Gastroesophageal sphincter (tissue), 3 donors: ENCODE data around the gene PDE5A.

ENCODE experiments used
- EP300 ChIP-seq: sonication (generic); formaldehyde crosslinking; IDR thresholded peaks from one replicate; pipeline ENCODE4 v1.6.1; 2017; ENCODE audit warnings: antibody characterized with exemption, mild to moderate bottlenecking
- POLR2A ChIP-seq, 2 donors: fragments of 450-650 bp; IDR thresholded peaks; one replicate each; pipeline ENCODE4 v1.6.1; 2017; ENCODE audit warnings: antibody characterized with exemption in 2 of 2, mild to moderate bottlenecking in 2 of 2, moderate library complexity in 1 of 2
- TF ChIP-seq, protein P1 (sequence below), 4 experiments: fragments of 200-600 bp in 2 of 4; fragments of 450-650 bp in 2 of 4; sonication (generic) in 1 of 4; IDR thresholded peaks; one replicate each; pipeline ENCODE4 v1.5.1; 2017 to 2019; ENCODE audit warnings: antibody characterized with exemption in 4 of 4, mild to moderate bottlenecking in 2 of 4, moderate library complexity in 2 of 4

DNA sequence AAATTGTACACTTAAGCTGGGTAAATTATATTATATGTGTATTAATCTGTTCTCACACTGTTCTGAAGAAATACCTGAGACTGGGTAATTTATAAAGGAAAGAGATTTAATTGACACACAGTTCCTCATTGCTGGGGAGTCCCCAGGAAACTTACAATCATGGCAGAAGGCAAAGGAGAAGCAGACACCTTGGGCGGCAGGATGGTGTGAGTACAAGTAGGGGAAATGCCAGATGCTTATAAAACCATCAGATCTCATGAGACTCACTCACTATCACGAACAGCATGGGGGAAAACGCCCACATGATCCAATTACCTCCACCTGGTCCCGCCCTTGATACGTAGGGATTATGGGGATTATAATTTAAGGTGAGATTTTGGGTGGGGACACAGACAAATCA lies 34.9 kb downstream of the PDE5A start:
- TF ChIP-seq POLR2A (IDR thresholded peaks at IDR 0.05) (no peak), EP300 (no peak)
- TF ChIP-seq, protein P1, sequence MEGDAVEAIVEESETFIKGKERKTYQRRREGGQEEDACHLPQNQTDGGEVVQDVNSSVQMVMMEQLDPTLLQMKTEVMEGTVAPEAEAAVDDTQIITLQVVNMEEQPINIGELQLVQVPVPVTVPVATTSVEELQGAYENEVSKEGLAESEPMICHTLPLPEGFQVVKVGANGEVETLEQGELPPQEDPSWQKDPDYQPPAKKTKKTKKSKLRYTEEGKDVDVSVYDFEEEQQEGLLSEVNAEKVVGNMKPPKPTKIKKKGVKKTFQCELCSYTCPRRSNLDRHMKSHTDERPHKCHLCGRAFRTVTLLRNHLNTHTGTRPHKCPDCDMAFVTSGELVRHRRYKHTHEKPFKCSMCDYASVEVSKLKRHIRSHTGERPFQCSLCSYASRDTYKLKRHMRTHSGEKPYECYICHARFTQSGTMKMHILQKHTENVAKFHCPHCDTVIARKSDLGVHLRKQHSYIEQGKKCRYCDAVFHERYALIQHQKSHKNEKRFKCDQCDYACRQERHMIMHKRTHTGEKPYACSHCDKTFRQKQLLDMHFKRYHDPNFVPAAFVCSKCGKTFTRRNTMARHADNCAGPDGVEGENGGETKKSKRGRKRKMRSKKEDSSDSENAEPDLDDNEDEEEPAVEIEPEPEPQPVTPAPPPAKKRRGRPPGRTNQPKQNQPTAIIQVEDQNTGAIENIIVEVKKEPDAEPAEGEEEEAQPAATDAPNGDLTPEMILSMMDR (IDR thresholded peaks at IDR 0.05) = no peak
